ENCODE results near the gene TSPAN9.

Gene TSPAN9

GRCh38 chr12:3135522-3136461 lies 58.6 kb downstream of the TSPAN9 start:
- Histone ChIP-seq H3K79me2 (ENCODE audit: insufficient read depth, low read length) (no peaks in the 10 kb centered on the region), H3K9me3 (ENCODE audit: low read length) (no peaks in the 10 kb centered on the region), H3F3A (ENCODE audit: insufficient read depth, low read length) (no peaks in the 10 kb centered on the region), H3K4me3 (ENCODE audit: low read depth, low read length, poor library complexity, severe bottlenecking) (no peak overlapping the region), H3K27me3 (ENCODE audit: insufficient read depth, low read length) (peaks cover 2% of the 10 kb centered on the region; the same call in 1 of the 2 replicates), H3K27ac (ENCODE audit: low read depth, low read length, poor library complexity, severe bottlenecking) (no peak overlapping the region), H3K36me3 (ENCODE audit: insufficient read depth, low read length) (no peaks in the 10 kb centered on the region), H3K9me2 (ENCODE audit: low read depth, low read length) (no peaks in the 10 kb centered on the region), H3K4me2 (ENCODE audit: low read length) (no peak overlapping the region), H3K4me1 (ENCODE audit: insufficient read depth, low read length, severe bottlenecking) (no peaks in the 10 kb centered on the region), H2AFZ (ENCODE audit: low read length) (no peak overlapping the region), H3K9ac (ENCODE audit: low read length) (no peak overlapping the region), H4K20me1 (ENCODE audit: insufficient read depth, low read length) (no peaks in the 10 kb centered on the region)
- TF ChIP-seq EZH2 (IDR thresholded peaks at IDR 0.05; ENCODE audit: borderline replicate concordance, low read length) (no peak), CTCF (IDR thresholded peaks at IDR 0.05; ENCODE audit: low read length) (peak; percentile 76)

GRCh38 chr12:3136641-3137267 lies 59.6 kb downstream of the TSPAN9 start:
- no peak for TF ChIP-seq EZH2 (IDR thresholded peaks at IDR 0.05; ENCODE audit: borderline replicate concordance, low read length)
- TF ChIP-seq CTCF (IDR thresholded peaks at IDR 0.05; ENCODE audit: low read length) = no peak
- Histone ChIP-seq H3K9me2 (ENCODE audit: low read depth, low read length) (no peaks in the 10 kb centered on the region), H3K4me3 (ENCODE audit: low read depth, low read length, poor library complexity, severe bottlenecking) (no peak overlapping the region), H3K4me2 (ENCODE audit: low read length) (no peak overlapping the region), H4K20me1 (ENCODE audit: insufficient read depth, low read length) (no peaks in the 10 kb centered on the region), H3F3A (ENCODE audit: insufficient read depth, low read length) (no peaks in the 10 kb centered on the region), H3K36me3 (ENCODE audit: insufficient read depth, low read length) (no peaks in the 10 kb centered on the region), H3K9me3 (ENCODE audit: low read length) (no peaks in the 10 kb centered on the region), H3K79me2 (ENCODE audit: insufficient read depth, low read length) (no peaks in the 10 kb centered on the region), H3K27me3 (ENCODE audit: insufficient read depth, low read length) (peaks cover 2% of the 10 kb centered on the region; the same call in 1 of the 2 replicates), H2AFZ (ENCODE audit: low read length) (no peak overlapping the region), H3K4me1 (ENCODE audit: insufficient read depth, low read length, severe bottlenecking) (no peaks in the 10 kb centered on the region), H3K27ac (ENCODE audit: low read depth, low read length, poor library complexity, severe bottlenecking) (no peak overlapping the region), H3K9ac (ENCODE audit: low read length) (no peak overlapping the region)

GRCh38 chr12:3137268-3137781 lies 60.1 kb downstream of the TSPAN9 start:
- H3K4me2 ChIP-seq (ENCODE audit: low read length) = no peak overlapping the region
- no peaks in the 10 kb centered on the region for H3K79me2 ChIP-seq (ENCODE audit: insufficient read depth, low read length)
- no peak overlapping the region for H3K9ac ChIP-seq (ENCODE audit: low read length)
- H3K27me3 ChIP-seq (ENCODE audit: insufficient read depth, low read length) = peaks cover 2% of the 10 kb centered on the region; the same call in 1 of the 2 replicates
- H3K36me3 ChIP-seq (ENCODE audit: insufficient read depth, low read length) = no peaks in the 10 kb centered on the region
- TF ChIP-seq CTCF (IDR thresholded peaks at IDR 0.05; ENCODE audit: low read length) = no peak
- no peak for TF ChIP-seq EZH2 (IDR thresholded peaks at IDR 0.05; ENCODE audit: borderline replicate concordance, low read length)
- no peak overlapping the region for H3K4me3 ChIP-seq (ENCODE audit: low read depth, low read length, poor library complexity, severe bottlenecking)
- H3K9me3 ChIP-seq (ENCODE audit: low read length) = no peaks in the 10 kb centered on the region
- no peaks in the 10 kb centered on the region for H4K20me1 ChIP-seq (ENCODE audit: insufficient read depth, low read length)
- H3K9me2 ChIP-seq (ENCODE audit: low read depth, low read length) = no peaks in the 10 kb centered on the region
- H3K27ac ChIP-seq (ENCODE audit: low read depth, low read length, poor library complexity, severe bottlenecking) = no peak overlapping the region
- H3K4me1 ChIP-seq (ENCODE audit: insufficient read depth, low read length, severe bottlenecking) = no peaks in the 10 kb centered on the region
- no peak overlapping the region for H2AFZ ChIP-seq (ENCODE audit: low read length)
- H3F3A ChIP-seq (ENCODE audit: insufficient read depth, low read length) = no peaks in the 10 kb centered on the region

Data from OCI-LY1 (cell line).